Endothelial cell (in vitro differentiated cells): Measurements from ENCODE around the gene ZNF865. TPM values are rescaled to one million over a fixed set of nuclear protein-coding genes. Genes with fewer than 3 reads are reported as not detected.

Experiments used
- DNase-seq: peaks from one replicate; pipeline ENCODE4 v3.0.0; 2021; ENCODE audit warnings: low spot score
- H3K27ac Mint-ChIP-seq: one replicate; pipeline ENCODE4 v1.8.0; 2021; ENCODE audit warnings: mixed read lengths, inconsistent platforms; ENCODE audit not compliant: unreplicated experiment
- H3K27me3 Mint-ChIP-seq: one replicate; pipeline ENCODE4 v1.8.0; 2021; ENCODE audit warnings: mild to moderate bottlenecking, moderate library complexity, mixed read lengths, inconsistent platforms; ENCODE audit not compliant: unreplicated experiment
- H3K36me3 Mint-ChIP-seq: one replicate; pipeline ENCODE4 v1.8.0; 2021; ENCODE audit warnings: mild to moderate bottlenecking, low read depth, mixed read lengths, inconsistent platforms; ENCODE audit not compliant: unreplicated experiment
- H3K4me1 Mint-ChIP-seq: one replicate; pipeline ENCODE4 v1.8.0; 2021; ENCODE audit warnings: mild to moderate bottlenecking, mixed read lengths, inconsistent platforms; ENCODE audit not compliant: unreplicated experiment
- H3K4me3 Mint-ChIP-seq: one replicate; pipeline ENCODE4 v1.8.0; 2021; ENCODE audit warnings: mild to moderate bottlenecking, mixed read lengths, inconsistent platforms; ENCODE audit not compliant: unreplicated experiment
- H3K9me3 Mint-ChIP-seq: one replicate; pipeline ENCODE4 v1.8.0; 2021; ENCODE audit warnings: mixed read lengths, inconsistent platforms; ENCODE audit not compliant: unreplicated experiment
- total RNA-seq: library from RNA; stranded (reverse); fragmentation: NEBNext Ultra II Directional; extraction: Animal tissue kit (Norgen Biotek cat#: 25700); gene quantifications from one replicate; pipeline ENCODE4 v1.2.1, GENCODE V29; 2021; ENCODE audit not compliant: unreplicated experiment
- TF ChIP-seq, protein P1 (sequence below): fragments of 200-600 bp; sonication (generic); IDR thresholded peaks from one replicate; pipeline ENCODE4 v1.5.0; 2021; ENCODE audit warnings: antibody characterized with exemption; ENCODE audit not compliant: unreplicated experiment

ZNF865 gene
- total RNA-seq, 1 donor from 2014 or later: 14.5 TPM

DNA sequence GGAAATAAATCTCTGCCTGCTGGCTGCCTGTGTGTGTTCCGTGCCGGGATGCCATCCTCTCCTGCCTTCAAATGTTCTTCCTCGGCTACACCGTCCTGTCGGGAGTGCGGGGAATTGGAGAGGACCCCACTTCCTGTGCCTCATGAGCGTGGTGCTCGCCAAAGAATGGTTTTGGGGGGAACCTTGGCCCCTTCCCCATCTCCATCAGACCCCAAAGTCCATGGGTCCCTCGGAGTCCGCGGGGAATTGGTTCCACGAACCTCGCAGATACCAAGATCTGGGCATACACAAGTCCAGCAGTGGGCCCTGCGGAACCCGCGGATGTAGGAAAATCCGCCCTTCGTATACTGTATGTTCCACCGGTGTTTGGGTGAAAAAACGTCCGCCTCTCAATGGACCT lies 2.3 kb upstream of the ZNF865 start:
- peaks cover 6% of the 10 kb centered on the region for H3K9me3 Mint-ChIP-seq
- H3K4me1 Mint-ChIP-seq: peaks cover 30% of the 10 kb centered on the region
- peaks cover 23% of the 10 kb centered on the region for H3K36me3 Mint-ChIP-seq
- peak overlapping the region; percentile 81 for H3K4me3 Mint-ChIP-seq
- DNase-seq: no peak
- TF ChIP-seq, protein P1, sequence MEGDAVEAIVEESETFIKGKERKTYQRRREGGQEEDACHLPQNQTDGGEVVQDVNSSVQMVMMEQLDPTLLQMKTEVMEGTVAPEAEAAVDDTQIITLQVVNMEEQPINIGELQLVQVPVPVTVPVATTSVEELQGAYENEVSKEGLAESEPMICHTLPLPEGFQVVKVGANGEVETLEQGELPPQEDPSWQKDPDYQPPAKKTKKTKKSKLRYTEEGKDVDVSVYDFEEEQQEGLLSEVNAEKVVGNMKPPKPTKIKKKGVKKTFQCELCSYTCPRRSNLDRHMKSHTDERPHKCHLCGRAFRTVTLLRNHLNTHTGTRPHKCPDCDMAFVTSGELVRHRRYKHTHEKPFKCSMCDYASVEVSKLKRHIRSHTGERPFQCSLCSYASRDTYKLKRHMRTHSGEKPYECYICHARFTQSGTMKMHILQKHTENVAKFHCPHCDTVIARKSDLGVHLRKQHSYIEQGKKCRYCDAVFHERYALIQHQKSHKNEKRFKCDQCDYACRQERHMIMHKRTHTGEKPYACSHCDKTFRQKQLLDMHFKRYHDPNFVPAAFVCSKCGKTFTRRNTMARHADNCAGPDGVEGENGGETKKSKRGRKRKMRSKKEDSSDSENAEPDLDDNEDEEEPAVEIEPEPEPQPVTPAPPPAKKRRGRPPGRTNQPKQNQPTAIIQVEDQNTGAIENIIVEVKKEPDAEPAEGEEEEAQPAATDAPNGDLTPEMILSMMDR: no peak
- no peak overlapping the region for H3K27ac Mint-ChIP-seq
- H3K27me3 Mint-ChIP-seq: peaks cover 39% of the 10 kb centered on the region

- Mint-ChIP-seq H3K27me3 (peaks cover 37% of the 10 kb centered on the region), H3K27ac (peak overlapping the region; percentile 31), H3K4me3 (peak overlapping the region; percentile 81), H3K36me3 (peaks cover 21% of the 10 kb centered on the region), H3K9me3 (peaks cover 6% of the 10 kb centered on the region), H3K4me1 (peaks cover 26% of the 10 kb centered on the region)
- no peak for DNase-seq
- TF ChIP-seq, protein P1: no peak
Measured at GRCh38 chr19:55603581-55604292, 1.7 kb upstream of the ZNF865 start.

DNA sequence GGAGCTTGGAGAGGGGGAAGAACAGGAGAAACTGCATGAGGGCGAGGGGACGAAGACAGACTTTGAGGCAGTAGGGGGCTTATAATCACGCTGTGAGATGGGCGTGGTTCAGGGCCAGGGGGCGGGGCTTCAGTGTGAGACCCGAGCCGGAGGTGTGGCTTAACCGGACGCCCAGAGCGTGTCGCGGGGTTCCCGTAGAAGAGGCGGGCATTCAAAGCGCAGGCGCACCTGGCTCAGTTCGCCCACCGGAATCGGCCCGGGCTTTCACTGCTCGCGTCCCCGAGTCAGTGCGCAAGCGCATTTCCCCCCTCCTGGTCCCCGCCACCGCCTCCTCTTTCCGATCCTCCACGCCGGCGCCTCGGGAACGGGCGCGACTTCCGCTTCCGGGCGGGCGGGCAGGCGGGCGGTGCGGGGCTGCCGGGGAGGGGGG lies 225 bp upstream of the ZNF865 start:
- peaks cover 26% of the 10 kb centered on the region for H3K4me1 Mint-ChIP-seq
- H3K36me3 Mint-ChIP-seq: peaks cover 24% of the 10 kb centered on the region
- H3K4me3 Mint-ChIP-seq: peak overlapping the region; percentile 89
- TF ChIP-seq, protein P1: no peak
- peaks cover 6% of the 10 kb centered on the region for H3K9me3 Mint-ChIP-seq
- peak; percentile 97 for DNase-seq
- H3K27ac Mint-ChIP-seq: peak overlapping the region; percentile 94
- H3K27me3 Mint-ChIP-seq: peaks cover 30% of the 10 kb centered on the region

- peak overlapping the region; percentile 98 for H3K4me3 Mint-ChIP-seq
- H3K27ac Mint-ChIP-seq: peak overlapping the region; percentile 99
- H3K36me3 Mint-ChIP-seq: peaks cover 26% of the 10 kb centered on the region
- peaks cover 26% of the 10 kb centered on the region for H3K4me1 Mint-ChIP-seq
- DNase-seq: no peak
- peaks cover 6% of the 10 kb centered on the region for H3K9me3 Mint-ChIP-seq
- TF ChIP-seq, protein P1: no peak
- H3K27me3 Mint-ChIP-seq: peaks cover 29% of the 10 kb centered on the region
Measured at GRCh38 chr19:55606471-55606787, 982 bp downstream of the ZNF865 start.

- Mint-ChIP-seq H3K4me1 (peaks cover 23% of the 10 kb centered on the region), H3K27ac (peak overlapping the region; percentile 99), H3K9me3 (peaks cover 6% of the 10 kb centered on the region), H3K4me3 (peak overlapping the region; percentile 98), H3K36me3 (peaks cover 30% of the 10 kb centered on the region), H3K27me3 (peaks cover 26% of the 10 kb centered on the region)
- DNase-seq: no peak
- TF ChIP-seq, protein P1: no peak
Measured at GRCh38 chr19:55606817-55607216, 1.4 kb downstream of the ZNF865 start.
